ENCODE data around the gene TGFB1. TPM values are rescaled to one million over a fixed set of nuclear protein-coding genes. Genes with fewer than 3 reads are reported as not detected.

Gene TGFB1
- total and polyA plus RNA-seq, 9 of the 15 experiments (the other 6 are each of a cell fraction or from before 2014, with no cell fraction given), result 0.24 to 159 (median 17.2) TPM

- TF ChIP-seq TFAP4 (CRISPR knock-in tag; IDR thresholded peaks at IDR 0.05; ENCODE audit: borderline replicate concordance) (peak; percentile 71; the same call in 1 of the 2 replicates), ZNF175 (CRISPR knock-in tag; IDR thresholded peaks at IDR 0.05; ENCODE audit: low read depth) (peak; percentile 38; the same call in 1 of the 2 replicates), NFYB (IDR thresholded peaks at IDR 0.05; ENCODE audit: extremely low read depth, insufficient read length) (peak; percentile 42), MLLT1 (IDR thresholded peaks at IDR 0.05) (no peak), SAFB (IDR thresholded peaks at IDR 0.05; ENCODE audit: borderline replicate concordance, low read depth, low read length) (no peak), KLF16 (IDR thresholded peaks at IDR 0.05) (no peak), BRCA1 (IDR thresholded peaks at IDR 0.05) (no peak), BRCA1 (CRISPR knock-in tag; IDR thresholded peaks at IDR 0.05) (no peak), KLF6 (CRISPR knock-in tag; IDR thresholded peaks at IDR 0.05; ENCODE audit: borderline replicate concordance) (0 out of 2 replicates have a peak, but pooled peaks have one; percentile 25), USF1 (CRISPR knock-in tag; IDR thresholded peaks at IDR 0.05) (0 out of 2 replicates have a peak, but pooled peaks have one; percentile 36), CREB1 (IDR thresholded peaks at IDR 0.05) (peak; percentile 75), CREB1 (CRISPR knock-in tag; IDR thresholded peaks at IDR 0.05) (peak; percentile 89), PHF8 (IDR thresholded peaks at IDR 0.05; ENCODE audit: borderline replicate concordance, low read length) (peak; percentile 89), ZNF444 (CRISPR knock-in tag; IDR thresholded peaks at IDR 0.05) (0 out of 2 replicates have a peak, but pooled peaks have one; percentile 27), ZNF311 (CRISPR knock-in tag; IDR thresholded peaks at IDR 0.05) (no peak), CBX5 (IDR thresholded peaks at IDR 0.05; ENCODE audit: borderline replicate concordance, low read depth) (no peak), TCF3 (CRISPR knock-in tag; IDR thresholded peaks at IDR 0.05) (no peak), NR2F6 (CRISPR knock-in tag; IDR thresholded peaks at IDR 0.05) (peak; percentile 29; the same call in 1 of the 2 replicates), FOXJ2 (tag; IDR thresholded peaks at IDR 0.05) (peak; percentile 88), HNRNPUL1 (IDR thresholded peaks at IDR 0.05; ENCODE audit: low read length) (no peak), SP1 (CRISPR knock-in tag; IDR thresholded peaks at IDR 0.05) (peak; percentile 87), CREB3L1 (IDR thresholded peaks at IDR 0.05; ENCODE audit: borderline replicate concordance, low read depth) (0 out of 2 replicates have a peak, but pooled peaks have one; percentile 18), L3MBTL2 (IDR thresholded peaks at IDR 0.05) (no peak), ZBTB26 (CRISPR knock-in tag; IDR thresholded peaks at IDR 0.05) (peak; percentile 64; the same call in 1 of the 2 replicates)
These were observed 10.2 kb upstream of the TGFB1 start, which contains the start of gene B9D2 (continued) for GRCh38 chr19:41363753-41364523.
